ENCODE data around the gene BRD1.

BRD1 gene

DNA sequence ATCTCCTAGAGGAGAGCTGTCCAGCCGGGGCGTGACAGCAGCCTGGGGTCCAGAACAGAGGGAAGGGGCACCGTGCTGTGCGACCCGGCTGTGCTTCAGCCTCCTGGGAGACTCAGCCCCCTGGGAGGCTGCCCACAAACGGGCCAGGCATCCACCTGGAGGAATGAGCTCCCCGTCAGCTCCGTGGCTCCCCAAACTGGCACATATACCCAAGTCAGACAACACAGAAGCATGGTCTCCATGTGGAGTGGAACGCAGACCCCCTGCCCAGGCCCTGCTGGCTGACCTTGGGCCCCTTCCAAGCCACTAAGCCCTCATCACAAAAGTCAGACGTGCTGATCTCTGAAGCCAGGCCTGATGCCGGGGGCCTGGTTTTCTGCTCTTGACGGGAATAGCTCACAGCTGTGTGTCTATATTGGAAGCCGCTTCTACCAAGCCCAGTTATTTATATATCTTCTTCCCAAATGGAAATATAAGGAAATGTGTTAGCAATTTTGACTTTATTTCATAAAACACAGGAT lies 91.7 kb downstream of the BRD1 start:
- FAIRE-seq (no peak), DNase-seq (ENCODE audit: extremely low spot score, insufficient read length, low read depth) (no peak)

DNA sequence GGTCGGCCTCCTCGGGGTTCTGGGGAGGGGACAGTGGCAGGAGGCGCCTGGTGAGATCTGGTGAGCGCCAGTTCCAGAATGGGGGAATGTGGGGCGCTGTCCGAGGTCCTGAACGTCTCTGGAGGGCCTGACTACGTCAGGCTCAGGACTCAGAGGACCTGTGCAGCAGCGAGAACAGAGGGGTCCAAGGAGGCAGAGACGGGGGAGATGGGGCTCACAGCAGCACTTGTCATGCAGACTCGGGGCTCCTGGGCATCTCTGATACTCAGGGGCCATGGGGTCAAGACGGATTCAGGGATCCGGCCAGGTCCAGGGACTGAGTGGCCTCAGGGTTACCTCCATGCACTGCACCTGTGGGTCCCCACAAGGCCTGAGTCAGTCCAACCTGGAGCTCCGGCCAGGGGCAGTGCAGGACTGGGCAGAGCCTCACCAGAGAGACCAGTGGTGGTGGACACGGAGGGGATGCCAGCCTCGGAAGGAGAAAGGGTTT lies 92.2 kb downstream of the BRD1 start:
- FAIRE-seq = no peak
- no peak for DNase-seq (ENCODE audit: extremely low spot score, insufficient read length, low read depth)

DNA sequence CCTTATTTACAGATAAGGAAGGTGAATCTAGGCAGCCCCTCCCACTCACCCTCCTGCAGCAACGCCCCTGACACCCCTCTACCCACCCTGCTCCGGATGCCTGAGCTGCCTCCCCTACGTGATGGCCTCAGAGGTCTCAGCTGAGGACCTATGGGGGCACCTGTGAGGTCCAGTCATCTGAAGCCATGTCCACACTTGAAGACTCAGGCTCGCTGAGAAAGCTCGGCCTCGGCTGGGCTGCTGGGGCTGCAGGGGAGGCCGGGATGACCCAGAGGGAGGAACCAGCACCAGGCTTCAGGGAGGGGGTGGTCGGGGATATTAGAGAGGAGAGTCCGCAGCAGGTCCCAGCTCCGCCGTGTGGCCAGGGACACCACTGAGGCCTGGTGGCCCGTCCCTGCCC lies 92.8 kb downstream of the BRD1 start:
- FAIRE-seq = no peak
- no peak for DNase-seq (ENCODE audit: extremely low spot score, insufficient read length, low read depth)

DNA sequence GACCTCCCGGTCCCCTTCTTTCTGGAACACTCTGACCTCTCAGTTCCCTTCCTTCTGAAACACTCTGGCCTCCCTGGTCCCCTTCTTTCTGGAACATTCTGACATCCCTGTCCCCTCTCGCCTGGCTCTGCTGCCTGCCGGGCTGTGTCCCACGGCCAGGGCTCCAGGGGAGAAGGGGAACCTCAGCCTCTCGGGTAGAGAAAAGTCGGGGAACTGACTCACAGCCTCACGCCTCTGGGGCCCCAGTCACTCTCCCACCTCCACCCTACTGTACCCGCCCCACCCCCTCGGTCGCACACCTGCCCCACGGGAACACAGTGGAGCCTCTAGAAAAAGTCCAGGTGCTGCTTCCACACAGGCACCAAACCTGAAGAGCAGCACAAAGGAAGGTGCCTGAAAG lies 93.3 kb downstream of the BRD1 start:
- FAIRE-seq = no peak
- DNase-seq (ENCODE audit: extremely low spot score, insufficient read length, low read depth) = no peak

DNA sequence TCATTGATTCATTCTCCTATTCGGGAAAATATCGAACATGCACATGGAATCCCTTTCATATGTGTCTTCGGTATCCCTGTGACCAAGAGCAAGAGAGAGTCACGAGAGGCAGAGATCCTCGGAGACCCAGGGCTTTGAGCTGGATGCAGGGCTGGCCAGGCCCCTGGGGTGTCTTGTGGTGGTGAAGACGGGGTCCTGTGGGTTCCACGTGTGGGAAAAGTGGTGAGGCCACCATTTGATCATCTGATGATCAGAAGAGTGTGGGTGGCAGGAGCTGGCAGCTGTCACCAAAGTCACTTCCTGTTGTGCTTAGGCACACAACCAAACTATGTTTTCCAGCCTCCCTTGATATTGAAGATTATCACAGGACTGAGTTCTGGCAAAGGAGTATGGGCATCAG lies 94.0 kb downstream of the BRD1 start:
- DNase-seq (ENCODE audit: extremely low spot score, insufficient read length, low read depth) (no peak), FAIRE-seq (no peak)

DNA sequence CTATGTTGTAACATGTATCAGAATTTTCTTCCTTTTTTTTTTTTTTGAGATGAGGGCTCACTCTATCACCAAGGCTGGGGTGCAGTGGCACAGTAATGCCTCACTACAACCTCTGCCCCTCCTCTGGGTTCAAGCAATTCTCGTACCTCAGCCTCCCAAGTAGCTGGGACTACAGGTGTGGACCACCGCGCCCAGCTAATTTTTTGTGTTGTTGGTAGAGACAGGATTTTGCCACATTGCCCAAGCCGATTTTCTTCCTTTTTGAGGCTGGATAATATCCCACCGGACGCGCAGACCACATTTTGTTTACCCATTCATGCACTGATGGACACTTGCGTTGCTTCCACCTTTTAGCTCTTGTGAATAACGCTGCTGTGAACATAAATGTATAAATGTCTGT lies 97.0 kb downstream of the BRD1 start:
- no peak for FAIRE-seq
- DNase-seq (ENCODE audit: extremely low spot score, insufficient read length, low read depth) = no peak

DNA sequence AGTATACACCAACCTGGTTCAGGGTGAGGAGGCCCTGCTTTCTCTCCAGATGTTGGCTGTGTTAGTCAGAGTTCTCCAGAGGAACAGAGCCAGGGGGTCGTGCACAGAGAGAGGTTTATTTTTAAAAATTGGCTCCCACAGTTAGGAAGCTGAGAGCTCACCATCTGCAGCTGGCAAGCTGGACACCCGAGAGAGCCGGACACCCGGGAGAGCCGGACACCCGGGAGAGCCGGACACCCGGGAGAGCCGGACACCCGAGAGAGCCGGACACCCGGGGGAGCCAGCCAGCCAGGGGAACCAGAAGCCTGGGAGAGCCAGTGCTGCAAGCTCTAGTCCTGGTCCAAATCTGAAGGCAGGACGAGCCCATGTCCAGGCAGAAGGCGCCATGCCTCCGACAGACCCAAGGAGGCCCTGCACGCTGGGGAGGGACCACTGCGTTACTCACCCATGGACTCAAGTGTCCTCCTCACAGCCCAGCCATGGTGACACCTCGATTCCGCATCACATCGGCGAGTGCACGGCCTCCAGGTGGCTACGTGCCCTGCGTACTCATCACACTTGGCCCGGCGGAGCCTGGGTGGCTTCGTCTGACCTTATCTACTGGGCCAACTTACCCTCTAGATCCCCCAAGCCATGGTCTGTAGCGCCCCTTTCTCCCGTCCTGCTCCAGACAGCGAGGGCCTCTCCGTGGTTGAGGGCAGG lies 99.0 kb downstream of the BRD1 start:
- FAIRE-seq (no peak), DNase-seq (ENCODE audit: extremely low spot score, insufficient read length, low read depth) (no peak)

DNA sequence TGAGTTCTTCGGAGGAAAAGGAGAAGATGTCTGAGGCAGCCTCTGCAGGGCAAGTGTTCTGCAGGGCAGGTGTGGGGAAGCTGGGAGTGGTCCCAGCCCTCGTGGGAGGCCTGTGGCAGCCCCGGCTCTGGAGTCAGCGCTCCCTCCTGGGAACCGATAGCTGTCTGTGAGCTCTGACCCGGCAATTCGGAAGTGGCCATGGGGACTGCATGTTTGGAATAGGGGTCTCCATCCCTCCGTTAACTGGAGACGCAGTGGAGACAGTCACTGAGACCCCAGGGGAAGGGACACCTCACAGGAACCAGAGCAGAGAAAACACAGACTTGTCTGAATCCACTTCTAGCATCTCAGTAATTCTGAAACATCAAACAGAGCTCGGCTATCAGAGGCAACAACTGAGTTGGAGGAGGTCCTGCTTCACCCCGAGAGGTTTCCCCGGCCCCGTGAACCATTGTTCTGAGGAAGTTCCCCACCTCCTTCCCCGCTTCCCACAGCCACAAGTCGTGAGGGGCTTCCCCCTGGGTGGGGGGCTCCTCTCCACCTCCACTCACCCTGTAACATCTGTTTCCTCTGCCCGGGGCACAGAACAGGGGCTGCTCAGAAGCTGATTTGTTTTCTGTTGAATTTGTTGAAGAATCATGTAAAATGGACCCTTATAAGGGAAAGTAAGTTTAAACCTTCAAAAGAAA lies 99.6 kb downstream of the BRD1 start:
- FAIRE-seq (no peak), DNase-seq (ENCODE audit: extremely low spot score, insufficient read length, low read depth) (no peak)

DNA sequence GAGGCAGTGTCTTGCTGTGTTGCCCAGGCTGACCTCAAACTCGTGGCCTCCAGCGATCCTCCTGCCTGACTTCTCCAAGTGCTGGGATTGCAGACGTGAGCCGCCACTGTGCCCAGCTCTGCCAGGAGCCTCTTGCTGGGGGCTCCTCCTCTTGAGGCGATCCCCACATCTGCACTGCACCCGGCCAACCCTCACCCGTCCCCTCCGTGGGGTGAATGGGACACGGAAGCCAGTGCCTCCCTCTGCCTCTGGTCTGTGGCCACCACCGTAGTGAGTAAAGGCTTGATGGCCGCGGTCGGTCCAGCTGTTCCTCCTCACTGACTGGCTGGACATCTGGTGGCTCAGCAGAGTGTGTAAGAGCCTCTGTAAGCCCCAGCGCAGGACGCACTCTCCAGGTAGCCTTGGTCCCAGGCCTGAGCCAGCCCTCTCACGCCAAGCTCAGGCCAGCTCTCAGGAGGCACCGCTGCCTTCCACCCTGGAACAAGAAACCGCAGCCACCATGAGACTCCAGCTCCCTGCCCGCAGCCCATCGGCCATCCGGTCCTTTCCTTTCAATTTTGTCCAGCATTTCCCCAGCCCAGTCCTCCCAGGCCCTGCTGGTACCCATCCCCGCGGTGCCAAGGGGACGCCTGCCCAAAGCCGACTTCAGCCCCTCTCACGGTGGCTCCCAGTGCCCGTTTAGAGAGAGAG lies 100.3 kb downstream of the BRD1 start:
- no peak for FAIRE-seq
- no peak for DNase-seq (ENCODE audit: extremely low spot score, insufficient read length, low read depth)

DNA sequence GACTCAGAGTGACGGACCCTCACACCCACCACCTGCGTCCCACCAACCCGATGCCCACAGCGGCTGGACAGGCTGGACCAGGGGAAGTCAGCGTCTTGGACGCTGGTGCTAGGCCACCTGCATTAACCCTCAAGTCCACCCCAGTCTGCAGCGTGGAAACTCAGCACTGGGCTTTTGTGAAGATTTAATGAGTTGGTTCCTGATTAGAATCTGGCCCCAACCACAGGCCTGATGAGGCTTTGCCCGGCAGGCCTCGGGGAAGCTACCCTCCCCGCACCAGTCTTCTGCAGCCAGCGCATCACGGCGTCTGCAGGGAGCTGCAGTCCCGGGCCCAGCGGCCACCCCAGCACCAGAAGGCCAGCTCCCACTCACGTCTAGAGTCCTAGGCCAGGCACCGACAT lies 101.0 kb downstream of the BRD1 start:
- DNase-seq (ENCODE audit: extremely low spot score, insufficient read length, low read depth) (no peak), FAIRE-seq (no peak)

DNA sequence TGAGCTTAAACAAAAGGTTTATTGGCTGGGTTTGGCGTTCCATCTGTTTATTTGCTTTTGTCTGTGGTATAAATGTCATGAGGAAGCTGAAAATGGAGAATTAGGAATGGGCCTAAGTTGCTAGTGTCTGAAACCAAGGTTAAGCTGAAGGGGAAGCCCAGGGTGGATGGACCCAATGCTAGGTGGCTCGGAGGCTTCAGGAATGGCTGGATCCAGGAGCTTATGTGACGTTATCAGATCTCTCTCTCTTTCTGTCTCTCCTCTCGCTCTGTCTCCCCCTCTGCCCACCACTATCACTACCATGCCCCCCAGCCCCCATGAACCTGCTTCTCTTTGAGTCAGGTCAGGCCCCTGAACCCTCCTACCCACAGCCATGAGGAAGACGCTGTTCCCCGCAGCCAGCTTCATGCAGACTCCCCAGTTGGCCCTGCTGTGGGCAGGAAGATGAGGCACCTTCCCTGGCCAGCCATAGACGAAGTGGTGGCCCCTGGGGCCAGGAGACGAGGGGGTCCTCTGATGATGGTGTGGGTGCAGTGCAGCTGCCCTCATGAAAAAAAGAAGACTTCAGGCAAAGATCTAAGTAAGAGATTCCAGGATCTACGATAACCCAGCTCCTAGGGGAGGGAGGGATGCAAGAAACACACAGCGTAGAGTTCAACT lies 101.5 kb downstream of the BRD1 start:
- no peak for FAIRE-seq
- no peak for DNase-seq (ENCODE audit: extremely low spot score, insufficient read length, low read depth)

DNA sequence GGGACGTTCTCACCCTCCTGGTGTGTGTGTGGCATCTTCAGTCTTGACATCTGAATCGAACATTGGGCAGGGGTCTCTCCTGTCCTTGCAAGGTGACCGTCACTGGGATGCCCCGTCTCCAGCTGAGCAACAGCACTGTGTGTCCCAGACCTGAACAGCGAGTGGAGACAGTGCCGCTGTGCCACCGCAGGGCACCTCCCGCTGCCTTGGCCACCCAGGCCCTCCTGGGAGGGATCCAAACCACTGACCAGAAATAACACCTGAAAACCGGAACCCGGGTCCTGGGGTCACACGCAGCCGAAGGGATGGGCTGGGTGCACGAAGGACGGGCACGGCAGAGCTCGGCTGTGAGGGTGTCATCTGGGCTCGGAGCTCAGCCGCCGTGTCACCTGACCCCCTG lies 102.2 kb downstream of the BRD1 start:
- no peak for DNase-seq (ENCODE audit: extremely low spot score, insufficient read length, low read depth)
- FAIRE-seq = no peak

DNA sequence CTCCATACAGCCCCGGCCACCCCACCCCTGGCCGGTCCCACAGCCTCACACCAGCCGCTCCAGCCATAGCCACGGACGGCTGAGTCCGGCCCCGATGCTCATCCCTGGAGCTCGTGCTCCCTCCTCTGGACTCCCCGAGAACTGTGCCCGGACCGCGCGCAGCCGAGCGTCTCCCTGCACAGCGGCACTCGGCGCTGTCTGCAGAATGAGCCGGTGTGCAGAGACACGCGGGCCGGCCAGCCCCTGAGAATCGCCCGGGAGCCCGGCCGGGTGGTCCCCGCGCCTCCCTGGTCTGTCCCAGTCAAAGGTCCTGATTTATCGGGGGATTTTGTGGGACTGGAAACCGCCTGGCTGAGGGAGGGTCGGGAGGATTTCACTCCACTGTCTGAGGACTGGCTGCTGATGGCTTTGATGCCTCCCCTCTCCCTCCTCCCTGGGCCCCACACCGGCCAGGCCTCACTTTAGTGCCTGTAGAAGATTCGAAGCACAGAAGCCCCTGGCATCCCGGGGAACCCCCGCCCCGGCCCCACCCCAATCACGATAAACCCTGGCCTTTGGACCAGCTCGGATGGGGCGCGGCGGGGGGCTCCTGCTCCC lies 102.7 kb downstream of the BRD1 start:
- peak; percentile 66 for DNase-seq (ENCODE audit: extremely low spot score, insufficient read length, low read depth)
- FAIRE-seq = no peak

DNA sequence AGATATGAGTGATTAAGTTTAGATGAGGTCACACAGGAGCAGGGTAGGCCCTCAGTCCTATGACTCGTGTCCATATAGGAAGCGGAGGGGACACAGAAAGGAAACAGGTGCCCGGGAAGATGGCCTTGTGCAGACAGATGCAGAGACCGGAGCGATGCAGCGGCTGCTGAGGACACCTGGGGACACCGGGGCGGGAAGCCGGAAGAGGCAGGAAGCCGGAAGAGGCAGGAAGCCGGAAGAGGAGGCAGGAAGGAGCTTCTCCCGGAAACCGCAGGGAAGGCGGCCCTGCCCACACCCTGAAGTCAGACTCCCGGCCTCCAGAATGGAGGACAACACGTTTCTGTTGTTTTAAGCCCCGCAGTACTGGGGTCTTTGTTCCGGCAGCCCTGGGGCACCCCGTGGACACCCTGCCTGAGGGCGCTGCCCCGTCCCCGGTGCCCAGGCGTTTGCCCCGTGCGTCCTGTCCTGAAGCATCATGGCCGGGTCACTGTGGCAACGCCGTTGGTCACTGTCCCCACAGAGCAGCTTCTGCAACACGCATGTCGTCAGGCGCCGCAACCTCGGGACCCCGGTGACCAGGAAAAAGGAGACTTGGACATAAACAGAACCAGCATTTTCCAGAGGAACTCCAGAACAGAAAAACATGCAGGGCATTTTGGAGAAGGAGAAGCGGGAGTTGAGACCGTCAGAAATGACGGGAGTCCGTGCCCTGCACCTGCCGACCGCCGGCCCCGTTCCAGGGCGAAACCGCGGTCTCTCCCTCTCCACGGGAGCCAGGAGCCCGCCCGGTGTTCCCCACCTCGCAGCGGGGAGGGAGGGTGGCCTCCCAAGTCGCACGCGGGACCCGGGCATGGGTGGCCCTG lies 103.4 kb downstream of the BRD1 start:
- no peak for FAIRE-seq
- no peak for DNase-seq (ENCODE audit: extremely low spot score, insufficient read length, low read depth)

DNA sequence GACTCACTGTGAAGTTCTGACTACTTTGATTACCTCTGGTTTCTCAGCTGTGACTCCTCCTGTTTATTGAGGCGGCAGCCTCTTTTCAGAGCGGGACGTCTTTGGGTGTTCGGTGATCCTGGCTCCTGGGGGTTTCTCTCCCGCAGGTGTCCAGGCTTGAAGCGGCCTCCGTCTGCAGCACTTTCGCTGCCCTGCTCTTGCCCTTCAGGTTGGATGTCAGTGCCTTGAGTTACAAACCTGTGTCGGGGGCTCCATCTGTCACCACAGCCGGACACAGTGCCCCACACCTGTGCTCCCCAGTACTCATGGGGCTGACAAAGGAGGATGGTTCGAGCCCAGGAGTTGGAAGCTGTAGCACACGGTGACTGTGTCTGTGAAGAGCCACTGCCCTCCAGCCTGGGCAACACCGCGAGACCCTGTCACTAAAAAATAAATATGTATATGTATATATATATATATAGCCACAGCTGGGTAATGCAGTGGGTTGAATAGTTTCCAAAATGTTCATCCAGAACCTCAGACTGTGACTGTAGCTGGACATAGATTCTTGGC lies 104.1 kb downstream of the BRD1 start:
- DNase-seq (ENCODE audit: extremely low spot score, insufficient read length, low read depth) = no peak
- no peak for FAIRE-seq
